K562 (cell line): ENCODE measurements around the gene NKX2-2. TPM values are rescaled to one million over a fixed set of nuclear protein-coding genes. Genes with fewer than 3 reads are reported as not detected.

Source experiments
- ATAC-seq: fragments of 200-7000 bp; cut with Tn5 transposase; 3 replicates; pipeline ENCODE4 v1.9.1; 2020; ENCODE audit warnings: moderate library complexity
- BruUV-seq: library from RNA; stranded (reverse); fragments of 400-500 nt; replicated peaks from 2 replicates; lab custom pipeline; 2021; lab: Mats Ljungman, UMichigan
- CTCF ChIA-PET: fragments of 300-600 bp; formaldehyde crosslinking; extraction: SDS; loops from one replicate; lab custom pipeline; 2021; ENCODE audit warnings: low intra/inter-chr PET ratio; lab: Yijun Ruan, JAX
- POLR2A ChIA-PET: fragments of 300-600, 350-650 bp; sonication (Branson Sonifier 250); formaldehyde crosslinking; extraction: SDS; loops from one replicate; lab custom pipeline; 2021; ENCODE audit warnings: antibody characterized with exemption, inconsistent platforms; lab: Yijun Ruan, JAX
- DNase-seq, 4 experiments: peaks; one replicate each; pipeline versions ENCODE4 v3.0.0 to v3.0.0-alpha.2; 2011 to 2018; ENCODE audit warnings: low spot score in 3 of 4, mixed read lengths in 3 of 4; ENCODE audit errors: extremely low read depth in 1 of 4
- FAIRE-seq: peaks from 2 replicates; lab custom pipeline; 2011; peaks lifted over from hg19 to GRCh38; lab: Jason Lieb, UNC
- H2AFZ ChIP-seq: 2 replicates; pipeline ENCODE4 v1.6.0; 2011; ENCODE audit warnings: low read depth, low read length, control low read depth, inconsistent platforms
- H3K27ac ChIP-seq: fragments of 200-600 bp; 3 replicates; pipeline ENCODE4 v1.8.0; 2011; ENCODE audit warnings: low read depth, mild to moderate bottlenecking, control low read depth, inconsistent platforms, low read length, moderate library complexity, mixed read lengths; ENCODE audit errors: extremely low read depth
- H3K27me3 ChIP-seq, 2 experiments: fragments of 300-600 bp in 1 of 2; 2 replicates in 1 of 2; 3 replicates in 1 of 2; pipeline versions ENCODE4 v1.6.0 to v1.8.0; 2011; ENCODE audit warnings: inconsistent platforms in 2 of 2, low read length in 2 of 2, mild to moderate bottlenecking in 1 of 2, mixed read lengths in 1 of 2, moderate library complexity in 1 of 2; ENCODE audit not compliant: control insufficient read depth in 2 of 2, insufficient read depth in 2 of 2
- H3K36me3 ChIP-seq: fragments of 300-600 bp; 3 replicates; pipeline ENCODE4 v1.8.0; 2011; ENCODE audit warnings: mild to moderate bottlenecking, low read length, inconsistent platforms; ENCODE audit not compliant: control insufficient read depth, insufficient read depth
- H3K4me1 ChIP-seq, 2 experiments: fragments of 200-600 bp in 1 of 2; replicated peaks in 1 of 2; 2 replicates in 1 of 2; 3 replicates in 1 of 2; pipeline versions ENCODE4 v1.5.1 to v1.8.0; 2011; ENCODE audit warnings: inconsistent platforms in 2 of 2, low read length in 2 of 2, mild to moderate bottlenecking in 1 of 2, mixed read lengths in 1 of 2, moderate library complexity in 1 of 2; ENCODE audit not compliant: control insufficient read depth in 2 of 2, insufficient read depth in 2 of 2
- H3K4me2 ChIP-seq: 2 replicates; pipeline ENCODE4 v1.6.1; 2011; ENCODE audit warnings: low read length, control low read depth, inconsistent platforms, mixed read lengths; ENCODE audit not compliant: insufficient read depth
- H3K4me3 ChIP-seq: fragments of 200-600 bp; sonication (generic), shearing (Covaris generic); 2 replicates; pipeline ENCODE4 v1.5.1; 2016; ENCODE audit warnings: control low read depth, inconsistent platforms
- H3K79me2 ChIP-seq: fragments of 200-600 bp; 3 replicates; pipeline ENCODE4 v1.8.0; 2011; ENCODE audit warnings: low read length, inconsistent platforms; ENCODE audit not compliant: control insufficient read depth, insufficient read depth
- H3K9ac ChIP-seq, 2 experiments: 2 replicates each; pipeline versions ENCODE4 v1.6.0 to v1.6.1; 2011; ENCODE audit warnings: low read depth in 2 of 2, low read length in 2 of 2, control low read depth in 1 of 2, inconsistent platforms in 1 of 2, mild to moderate bottlenecking in 1 of 2, mixed read lengths in 1 of 2; ENCODE audit not compliant: insufficient read depth in 1 of 2
- H3K9me1 ChIP-seq: one replicate; pipeline ENCODE4 v1.6.0; 2011; ENCODE audit warnings: inconsistent platforms, mild to moderate bottlenecking, low read length, moderate library complexity; ENCODE audit not compliant: control insufficient read depth, insufficient read depth
- H3K9me3 ChIP-seq: replicated peaks from 2 replicates; pipeline ENCODE4 v1.5.1; 2011; ENCODE audit warnings: low read depth, low read length, inconsistent platforms; ENCODE audit not compliant: control insufficient read depth, insufficient read depth
- H4K20me1 ChIP-seq: replicated peaks from 2 replicates; pipeline ENCODE4 v1.6.1; 2011; ENCODE audit warnings: low read length, inconsistent platforms, mixed read lengths; ENCODE audit not compliant: control insufficient read depth, insufficient read depth
- SREBF2 ChIP-seq: sonication (generic); formaldehyde crosslinking; IDR thresholded peaks from 2 replicates; pipeline ENCODE4 v1.4.0; 2020; ENCODE audit warnings: mild to moderate bottlenecking, missing genetic modification reagents
- WGBS: fragments of 100-300 bp; shearing (Covaris generic); methylation state at CpG from one replicate; pipeline ENCODE4 v1.1.6; 2016; ENCODE audit warnings: low coverage, mixed read lengths; ENCODE audit not compliant: insufficient coverage; ENCODE audit errors: missing lambda C conversion rate; 5-methylcytosine and 5-hydroxymethylcytosine counted together
- in situ Hi-C: fragments of 300-500 bp; cut with MboI; formaldehyde crosslinking; loops from 4 replicates; pipeline ENCODE4 v1.15.0; 2018; ENCODE audit warnings: inconsistent platforms, mixed read lengths
- intact Hi-C: fragments of 100-400 bp; cut with micrococcal nuclease; formaldehyde crosslinking; loops from 2 replicates; pipeline ENCODE4 v1.14.2; 2022
- polyA plus RNA-seq, 8 experiments: library from polyadenylated mRNA; depleted of rRNA in 4 of 8; stranded (reverse) in 5 of 8; unstranded in 3 of 8; fragments of >200 nt; fragmentation: Nextera tagmentation in 2 of 8; fragmentation: Illumina TruSeq in 1 of 8; extraction: Ambion mirVana in 2 of 8; extraction: Trizol in 1 of 8; gene quantifications; 2 replicates each; pipeline versions ENCODE4 v1.2.1 to v1.2.3, GENCODE V29; 2011 to 2014; ENCODE audit warnings: inconsistent platforms in 1 of 8, missing spikeins in 1 of 8
- total RNA-seq, 7 experiments: library from RNA; depleted of rRNA in 6 of 7; stranded (reverse); fragments of >200 nt in 6 of 7; fragmentation: Illumina TruSeq in 2 of 7; extraction: Trizol in 2 of 7; gene quantifications; 2 replicates each; pipeline versions ENCODE4 v1.2.1 to v1.2.3, GENCODE V29; 2011 to 2021; ENCODE audit warnings: low replicate concordance in 1 of 7
- TF ChIP-seq, protein P1 (sequence below), 2 experiments: IDR thresholded peaks in 1 of 2; conservative IDR thresholded peaks in 1 of 2; 2 replicates each; pipeline ENCODE4 v1.6.1; 2016; ENCODE audit warnings: low read depth in 2 of 2, mild to moderate bottlenecking in 1 of 2, missing compliant biosample characterization in 1 of 2, missing genetic modification characterization in 1 of 2, moderate library complexity in 1 of 2
- TF ChIP-seq, protein P2 (sequence below), 3 experiments: IDR thresholded peaks in 2 of 3; conservative IDR thresholded peaks in 1 of 3; 2 replicates each; pipeline ENCODE4 v1.5.1; 2011 to 2012; ENCODE audit warnings: low read length in 3 of 3, mild to moderate bottlenecking in 3 of 3, control low read depth in 2 of 3, improper control_type of control experiment in 1 of 3, inconsistent platforms in 1 of 3, low read depth in 1 of 3, mixed read lengths in 1 of 3, moderate library complexity in 1 of 3; ENCODE audit not compliant: insufficient read depth in 2 of 3
- TF ChIP-seq, protein P3 (sequence below), 2 experiments: fragments of 450-650 bp; conservative IDR thresholded peaks; 2 replicates each; pipeline ENCODE4 v1.6.1; 2017; ENCODE audit warnings: mild to moderate bottlenecking in 2 of 2, moderate library complexity in 2 of 2

The NKX2-2 gene
- total and polyA plus RNA-seq, 9 of the 15 experiments (the other 6 are each of a cell fraction or from before 2014, with no cell fraction given): 0.04 TPM; not detected in 8

DNA sequence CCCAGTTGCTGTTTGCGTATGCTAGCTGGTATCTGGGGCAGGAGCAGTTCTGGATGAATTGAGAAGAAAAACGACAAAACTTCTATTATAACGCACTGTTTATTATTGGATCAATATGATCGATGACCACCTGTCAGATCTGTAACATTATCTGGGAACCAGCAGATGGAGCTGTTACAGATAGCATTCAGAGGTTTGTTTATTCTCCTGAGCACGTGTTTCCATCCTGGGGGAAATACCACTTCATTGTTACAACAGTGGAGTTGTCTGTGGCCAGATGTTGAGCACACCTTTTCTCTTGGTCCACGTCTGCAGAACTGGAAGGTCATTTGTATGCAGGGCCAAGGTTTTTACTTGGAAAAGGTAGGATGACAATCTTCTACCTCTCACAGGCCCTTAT, 16.0 kb upstream of the NKX2-2 start:
- Histone ChIP-seq H2AFZ (no peak overlapping the region), H3K4me3 (no peak overlapping the region), H3K9me3 (no peaks in the 10 kb centered on the region), H3K9me1 (no peaks in the 10 kb centered on the region), H3K27ac (no peak overlapping the region), H3K4me2 (no peak overlapping the region), H3K27me3 (no peaks in the 10 kb centered on the region; a peak in 1 of 5 replicates), H3K4me1 (no peaks in the 10 kb centered on the region), H3K9ac (no peak overlapping the region), H3K79me2 (no peaks in the 10 kb centered on the region), H3K36me3 (no peaks in the 10 kb centered on the region), H4K20me1 (no peaks in the 10 kb centered on the region)
- TF ChIP-seq, protein P1, sequence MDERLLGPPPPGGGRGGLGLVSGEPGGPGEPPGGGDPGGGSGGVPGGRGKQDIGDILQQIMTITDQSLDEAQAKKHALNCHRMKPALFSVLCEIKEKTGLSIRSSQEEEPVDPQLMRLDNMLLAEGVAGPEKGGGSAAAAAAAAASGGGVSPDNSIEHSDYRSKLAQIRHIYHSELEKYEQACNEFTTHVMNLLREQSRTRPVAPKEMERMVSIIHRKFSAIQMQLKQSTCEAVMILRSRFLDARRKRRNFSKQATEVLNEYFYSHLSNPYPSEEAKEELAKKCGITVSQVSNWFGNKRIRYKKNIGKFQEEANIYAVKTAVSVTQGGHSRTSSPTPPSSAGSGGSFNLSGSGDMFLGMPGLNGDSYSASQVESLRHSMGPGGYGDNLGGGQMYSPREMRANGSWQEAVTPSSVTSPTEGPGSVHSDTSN (CRISPR knock-in tag; IDR thresholded peaks at IDR 0.05; ENCODE audit: low read depth): no peak
- TF ChIP-seq, protein P1 (tag; conservative IDR thresholded peaks at IDR 0.05; ENCODE audit: low read depth): peak; percentile 40; the same call in 1 of the 2 replicates
- TF ChIP-seq, protein P2, sequence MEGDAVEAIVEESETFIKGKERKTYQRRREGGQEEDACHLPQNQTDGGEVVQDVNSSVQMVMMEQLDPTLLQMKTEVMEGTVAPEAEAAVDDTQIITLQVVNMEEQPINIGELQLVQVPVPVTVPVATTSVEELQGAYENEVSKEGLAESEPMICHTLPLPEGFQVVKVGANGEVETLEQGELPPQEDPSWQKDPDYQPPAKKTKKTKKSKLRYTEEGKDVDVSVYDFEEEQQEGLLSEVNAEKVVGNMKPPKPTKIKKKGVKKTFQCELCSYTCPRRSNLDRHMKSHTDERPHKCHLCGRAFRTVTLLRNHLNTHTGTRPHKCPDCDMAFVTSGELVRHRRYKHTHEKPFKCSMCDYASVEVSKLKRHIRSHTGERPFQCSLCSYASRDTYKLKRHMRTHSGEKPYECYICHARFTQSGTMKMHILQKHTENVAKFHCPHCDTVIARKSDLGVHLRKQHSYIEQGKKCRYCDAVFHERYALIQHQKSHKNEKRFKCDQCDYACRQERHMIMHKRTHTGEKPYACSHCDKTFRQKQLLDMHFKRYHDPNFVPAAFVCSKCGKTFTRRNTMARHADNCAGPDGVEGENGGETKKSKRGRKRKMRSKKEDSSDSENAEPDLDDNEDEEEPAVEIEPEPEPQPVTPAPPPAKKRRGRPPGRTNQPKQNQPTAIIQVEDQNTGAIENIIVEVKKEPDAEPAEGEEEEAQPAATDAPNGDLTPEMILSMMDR (IDR thresholded peaks at IDR 0.05 in 2 of 3, conservative IDR thresholded peaks at IDR 0.05 in 1 of 3; ENCODE audit: insufficient read depth in 2 of 3, low read depth in 1 of 3, low read length in 3 of 3): peak in 2 of 3 experiments; percentile 12 to 20; a peak in 2 of 6 replicates
- TF ChIP-seq, protein P3, sequence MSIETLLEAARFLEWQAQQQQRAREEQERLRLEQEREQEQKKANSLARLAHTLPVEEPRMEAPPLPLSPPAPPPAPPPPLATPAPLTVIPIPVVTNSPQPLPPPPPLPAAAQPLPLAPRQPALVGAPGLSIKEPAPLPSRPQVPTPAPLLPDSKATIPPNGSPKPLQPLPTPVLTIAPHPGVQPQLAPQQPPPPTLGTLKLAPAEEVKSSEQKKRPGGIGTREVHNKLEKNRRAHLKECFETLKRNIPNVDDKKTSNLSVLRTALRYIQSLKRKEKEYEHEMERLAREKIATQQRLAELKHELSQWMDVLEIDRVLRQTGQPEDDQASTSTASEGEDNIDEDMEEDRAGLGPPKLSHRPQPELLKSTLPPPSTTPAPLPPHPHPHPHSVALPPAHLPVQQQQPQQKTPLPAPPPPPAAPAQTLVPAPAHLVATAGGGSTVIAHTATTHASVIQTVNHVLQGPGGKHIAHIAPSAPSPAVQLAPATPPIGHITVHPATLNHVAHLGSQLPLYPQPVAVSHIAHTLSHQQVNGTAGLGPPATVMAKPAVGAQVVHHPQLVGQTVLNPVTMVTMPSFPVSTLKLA (conservative IDR thresholded peaks at IDR 0.05): 0 out of 4 replicates have a peak, but pooled peaks of 1 of the 2 experiments have one; percentile 20
- TF ChIP-seq SREBF2 (CRISPR knock-in tag): no peak
- in situ Hi-C loops: no loop called here
- FAIRE-seq (no peak), DNase-seq (no peak), ATAC-seq (no peak)
- intact Hi-C loops: no loop called here
- POLR2A ChIA-PET: no interaction called here
- 0% methylated on average over 6 of the region's 6 CpGs for WGBS
- BruUV-seq: no TSS peak
- CTCF ChIA-PET: no interaction called here
